NCI-H2227 treated with DMSO at 0.1 percent for 48 hours (cell line): ENCODE results near the gene GJD2.
A peak's percentile ranks its signal among the peaks of the same experiment; 100 is the strongest.

ENCODE experiments used
- DNase-seq: peaks from one replicate; lab custom pipeline; 2025; lab: John Stamatoyannopoulos, UW

GJD2 gene

DNA sequence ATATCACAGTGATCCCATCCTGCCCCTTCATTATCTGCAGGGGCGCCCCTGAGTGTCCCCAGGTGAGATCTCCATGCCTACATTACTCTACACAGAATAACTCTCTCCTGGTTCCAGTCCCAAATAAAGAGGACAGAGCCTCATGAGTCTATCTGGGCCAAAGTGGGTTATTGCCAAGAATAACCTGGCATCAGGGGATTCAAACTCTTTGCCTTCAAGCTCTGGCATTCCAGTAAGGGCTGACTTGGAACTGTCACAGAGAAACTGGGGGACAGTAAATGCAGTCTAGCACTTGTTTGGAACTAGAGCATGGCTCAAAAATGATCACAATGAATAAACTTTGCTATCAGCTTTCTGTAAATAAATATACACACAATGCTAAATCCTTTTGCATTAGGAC, 30.3 kb downstream of the GJD2 start:
- no peak for DNase-seq

DNA sequence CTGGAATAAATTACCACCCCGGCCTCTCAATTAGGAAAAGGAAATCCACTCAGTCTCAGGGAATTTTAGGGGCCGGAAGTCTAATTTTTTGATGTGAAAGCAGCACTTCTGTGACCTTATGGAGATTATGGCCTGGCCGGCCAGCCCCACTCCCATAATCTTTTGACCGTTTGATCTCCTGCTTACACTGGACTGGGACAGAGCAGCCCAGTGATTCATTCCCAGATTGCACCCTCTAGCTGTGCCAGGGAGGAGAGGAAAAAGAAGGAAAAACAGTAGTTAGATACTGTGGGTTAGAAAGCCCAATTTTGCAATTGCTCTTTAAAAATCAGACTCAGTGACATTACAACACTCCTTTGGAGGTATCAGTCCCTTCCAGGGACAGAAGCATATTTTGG, 32.4 kb downstream of the GJD2 start:
- DNase-seq: no peak

DNA sequence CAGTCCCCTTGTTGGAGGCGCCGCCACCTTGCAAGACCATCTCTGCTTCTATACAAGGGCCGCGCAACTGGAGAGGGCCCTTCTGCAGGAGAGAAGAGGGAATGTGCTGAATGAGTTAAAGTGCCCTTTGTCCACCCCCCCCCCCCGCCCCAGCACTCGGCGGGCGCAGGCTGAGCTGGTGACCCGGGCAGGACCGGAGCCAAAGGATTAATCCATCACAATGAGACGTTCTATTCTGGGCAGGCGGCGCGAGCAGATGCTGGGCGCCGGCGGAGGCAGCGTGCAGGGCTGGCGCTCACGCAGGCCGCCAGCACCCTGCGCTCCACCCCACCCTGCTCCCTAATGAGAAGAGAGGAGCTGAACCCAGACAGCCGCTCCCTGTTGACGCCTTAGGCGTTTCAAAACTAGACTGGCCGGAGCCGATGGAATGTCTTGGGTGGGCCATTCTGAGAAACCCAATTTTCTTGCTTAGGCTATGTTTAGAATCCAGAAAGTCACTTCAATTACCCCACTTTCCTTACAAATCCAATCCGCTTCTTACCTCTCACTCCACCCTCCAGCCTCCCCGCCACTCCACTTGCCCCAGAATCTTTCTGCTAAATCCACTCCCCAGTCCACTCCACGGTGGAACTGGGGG, 32.9 kb downstream of the GJD2 start:
- DNase-seq: peak; percentile 50

DNA sequence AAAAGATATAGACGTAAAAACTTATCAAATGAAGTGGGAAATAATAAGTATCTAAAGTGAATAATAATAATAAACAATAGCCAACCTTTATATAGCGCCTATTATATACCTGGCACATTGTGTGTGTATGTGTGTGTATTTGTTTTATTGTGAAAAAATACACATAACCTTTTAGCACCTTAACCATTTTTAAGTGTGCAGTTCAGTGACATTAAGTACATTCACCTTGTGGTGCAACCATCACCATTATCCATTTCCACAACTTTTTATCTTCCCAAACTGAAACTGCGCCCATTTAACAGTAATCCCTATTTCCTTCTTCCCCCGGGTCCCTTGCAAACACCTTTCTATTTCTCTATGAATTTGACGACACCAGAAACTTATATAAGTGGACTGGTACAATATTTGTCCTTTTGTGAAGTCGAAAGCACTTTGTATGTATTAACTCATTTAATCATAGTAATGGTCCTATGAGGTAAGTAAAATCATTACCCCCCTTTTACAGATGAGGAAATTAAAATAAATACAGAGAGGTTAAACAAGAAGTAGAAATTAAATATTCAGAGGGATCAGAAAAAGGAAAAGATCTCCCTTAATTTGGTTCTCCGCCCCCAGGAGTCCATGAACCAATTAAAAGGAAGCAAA, 33.5 kb downstream of the GJD2 start:
- no peak for DNase-seq

DNA sequence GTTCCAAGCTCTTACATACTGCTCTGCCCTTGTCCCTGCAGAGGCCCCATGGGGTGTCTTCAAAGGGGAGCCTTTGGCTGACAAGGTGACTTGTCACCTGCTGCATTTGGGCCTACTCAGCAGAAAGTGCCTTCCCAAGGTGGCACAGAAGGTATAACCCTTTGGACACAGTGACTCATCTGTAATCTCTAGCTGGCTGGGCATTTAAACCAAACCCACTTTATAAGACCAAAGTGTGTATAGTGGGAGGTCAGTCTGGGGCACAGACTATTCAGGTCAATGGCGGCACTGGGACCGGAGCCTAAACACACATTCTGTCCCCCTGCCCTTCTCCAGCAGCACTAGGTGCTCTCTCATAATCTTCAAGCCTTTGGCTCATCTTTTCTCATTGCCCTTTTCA, 35.1 kb downstream of the GJD2 start:
- no peak for DNase-seq

DNA sequence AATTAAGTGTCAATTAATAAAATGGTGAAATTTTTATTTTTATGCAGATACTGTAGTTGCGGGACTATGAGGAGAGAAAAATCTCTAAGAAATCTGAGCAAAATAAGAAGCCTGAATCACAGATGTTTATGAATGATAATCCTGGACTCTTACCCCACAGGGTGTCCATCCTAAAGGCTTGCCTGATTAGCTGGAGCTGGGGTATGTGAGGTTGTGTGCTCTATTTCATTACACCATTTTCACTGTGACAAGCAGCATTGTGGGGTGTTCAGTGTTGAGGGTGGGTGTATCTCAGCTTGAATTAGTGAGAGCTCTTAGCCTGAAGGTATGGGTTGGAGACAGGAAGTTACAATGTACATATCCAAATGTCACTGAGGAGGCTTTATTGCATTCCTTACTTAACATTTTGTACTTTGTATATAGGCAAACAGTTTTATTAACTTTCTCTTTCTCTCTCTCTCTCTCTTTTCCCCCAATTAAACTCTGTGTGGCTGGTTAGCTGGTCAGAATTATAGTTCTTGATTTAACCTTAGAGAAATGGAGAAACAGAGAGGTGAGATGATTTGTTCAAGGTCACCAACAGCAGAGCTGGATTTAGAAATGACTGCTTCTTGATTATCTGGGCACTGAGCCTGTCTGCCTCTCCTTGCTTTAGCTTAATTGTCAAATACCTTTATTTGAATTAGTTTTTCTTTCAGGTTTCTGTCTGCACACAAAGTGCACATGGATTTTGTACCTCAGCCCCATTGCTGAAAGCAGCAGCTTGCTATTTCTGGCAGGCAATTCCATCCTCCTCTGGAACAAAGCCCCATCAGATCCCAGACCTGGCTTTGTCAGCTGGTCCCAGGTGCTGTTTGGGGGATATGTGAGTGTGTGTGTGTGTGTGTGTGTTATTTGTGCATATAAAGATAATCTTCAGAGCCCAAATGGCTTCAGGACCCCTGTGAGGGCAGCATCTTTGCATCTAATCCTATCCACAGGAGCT, 35.8 kb downstream of the GJD2 start:
- no peak for DNase-seq

DNA sequence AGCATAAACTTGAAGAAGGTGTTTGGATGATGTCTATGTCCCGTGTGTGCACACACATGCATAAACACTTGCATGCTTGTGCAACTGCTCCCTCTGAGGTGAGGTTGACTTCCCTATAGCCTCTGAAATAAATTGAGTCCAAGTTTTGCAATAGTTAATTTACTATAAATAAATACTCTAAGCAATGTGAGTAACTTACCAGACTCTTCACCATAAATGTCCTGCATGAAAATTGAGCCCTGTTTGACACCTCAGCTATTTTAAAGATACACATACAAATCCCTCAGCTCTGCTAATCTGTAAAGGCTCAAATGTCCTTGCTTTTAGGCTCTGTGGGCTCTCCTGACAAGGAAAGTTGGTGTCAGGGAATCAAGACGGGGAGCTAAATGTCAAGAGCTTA, 37.1 kb downstream of the GJD2 start:
- no peak for DNase-seq

DNA sequence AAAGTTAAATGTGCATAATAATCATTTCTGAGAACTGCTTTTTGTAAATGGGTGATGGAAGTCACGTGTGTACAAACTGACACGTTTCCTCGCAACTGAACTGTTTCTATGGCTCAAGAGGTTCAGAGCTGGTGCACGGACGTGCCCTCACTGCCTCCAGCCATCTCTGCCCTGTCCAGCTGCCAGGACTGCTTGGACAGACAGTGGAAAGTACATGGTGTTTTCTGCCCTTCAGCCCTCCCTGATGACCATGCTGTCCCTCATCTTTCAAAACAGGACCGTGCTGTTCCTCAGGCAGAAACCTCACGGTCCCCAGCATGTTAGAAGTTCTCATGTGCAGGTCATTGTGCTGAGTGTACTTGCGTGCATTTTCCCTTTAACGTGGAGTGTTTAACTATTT, 38.7 kb downstream of the GJD2 start:
- DNase-seq: no peak

DNA sequence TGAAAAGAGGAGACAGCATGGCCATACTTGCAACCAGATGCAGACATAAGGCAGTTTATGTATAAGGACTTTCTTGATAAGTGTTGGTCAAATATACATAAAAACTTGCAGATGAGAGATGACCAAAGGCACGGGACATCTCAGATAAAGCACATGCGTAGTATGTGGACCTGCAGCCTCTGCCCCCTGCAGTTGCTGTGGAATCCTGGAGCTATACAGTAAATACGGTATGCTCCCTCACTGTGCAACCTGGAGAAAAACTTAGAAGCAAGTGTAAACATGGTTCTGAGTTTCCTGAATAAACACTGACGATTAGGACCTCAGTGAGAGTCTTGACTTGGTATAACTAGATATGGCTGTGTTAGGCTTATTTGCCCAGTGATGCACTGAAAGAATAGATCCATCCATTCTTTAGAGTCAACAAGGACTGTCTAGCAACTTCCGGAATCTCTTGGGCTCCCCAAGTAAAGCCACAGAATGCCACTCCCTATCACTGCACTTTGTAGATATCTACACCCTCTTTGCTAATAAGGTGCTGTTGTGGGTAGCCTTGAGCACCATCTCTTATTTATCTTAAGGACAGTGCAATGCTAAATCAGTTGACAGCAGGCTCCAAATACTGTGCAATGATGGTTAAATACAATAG, 40.2 kb downstream of the GJD2 start:
- no peak for DNase-seq

DNA sequence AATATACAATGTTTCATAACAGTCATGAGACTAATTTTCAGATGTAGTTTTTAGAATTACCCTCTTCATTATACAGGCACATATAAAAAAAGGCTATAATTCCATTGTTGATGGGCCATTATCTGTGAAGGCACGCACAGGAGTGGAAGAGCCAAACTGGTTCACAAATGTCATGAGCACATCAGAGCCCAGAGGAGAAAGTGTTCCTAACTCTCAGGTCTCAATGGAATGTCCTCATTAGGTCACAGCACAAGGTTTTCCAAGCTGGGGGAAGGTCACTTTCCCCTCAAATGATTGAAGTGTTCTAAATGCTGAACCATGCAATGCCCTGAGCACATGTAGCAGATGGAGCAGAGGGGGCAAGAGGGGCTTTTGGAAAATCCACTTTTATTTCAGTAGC, 41.2 kb downstream of the GJD2 start:
- no peak for DNase-seq

DNA sequence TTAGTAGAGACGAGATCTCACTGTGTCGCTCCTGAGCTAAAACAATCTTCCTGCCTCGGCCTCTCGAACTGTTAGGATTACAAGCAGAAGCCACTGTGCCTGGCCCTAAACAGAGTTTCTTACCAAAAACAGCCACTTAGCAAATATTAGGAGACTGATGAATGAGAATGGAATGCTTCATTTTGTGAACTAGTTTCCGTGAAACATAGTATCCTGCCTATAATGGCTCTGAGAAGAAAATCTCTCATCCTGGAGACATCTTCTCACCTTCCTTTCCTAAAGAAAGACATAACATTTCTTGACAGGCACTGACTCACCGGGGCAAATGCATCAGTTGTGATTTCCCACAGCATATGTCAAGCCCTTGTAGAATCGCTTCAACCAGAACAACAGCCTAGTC, 44.9 kb downstream of the GJD2 start:
- DNase-seq: no peak

DNA sequence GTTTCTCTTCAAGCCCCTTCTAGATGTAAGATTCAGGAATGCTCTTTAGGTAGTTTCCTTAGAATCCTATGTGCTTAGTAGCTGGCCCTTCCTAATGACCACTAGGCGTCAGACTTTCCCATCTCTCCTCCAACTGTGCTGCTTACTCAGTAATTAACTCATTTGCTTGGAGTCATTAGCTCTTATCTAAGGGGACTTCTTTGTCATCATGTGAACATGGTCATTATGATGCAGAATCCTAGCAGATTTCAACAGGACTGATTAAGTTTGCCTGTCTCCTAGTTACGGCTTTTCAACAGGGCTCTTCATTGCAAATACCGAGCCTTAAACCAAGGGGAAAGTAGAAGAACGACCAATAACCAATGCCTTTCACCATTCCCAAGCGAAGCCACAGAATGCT, 46.4 kb downstream of the GJD2 start:
- peak; percentile 13 for DNase-seq

DNA sequence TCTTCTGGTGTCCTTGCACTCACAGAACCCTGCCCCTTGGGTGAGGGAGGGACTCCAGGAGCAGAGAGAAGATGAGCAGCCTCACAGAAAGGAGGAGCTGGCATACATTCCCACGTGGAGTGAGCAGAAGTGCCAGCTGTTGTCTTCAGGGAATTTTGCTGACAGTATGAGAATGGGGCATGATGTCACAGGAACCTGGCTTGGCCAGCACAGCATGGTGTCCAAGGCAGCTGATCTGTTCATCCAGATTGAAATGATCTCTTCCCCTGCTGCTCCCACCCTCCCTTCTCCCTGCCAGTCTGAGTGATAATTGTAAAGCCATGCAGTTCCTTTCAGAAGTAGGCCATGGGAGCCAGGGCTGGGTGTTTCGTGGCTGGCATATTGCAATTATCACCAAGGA, 53.3 kb downstream of the GJD2 start:
- no peak for DNase-seq
